ENCODE results near the gene CDKN2B.

DNA sequence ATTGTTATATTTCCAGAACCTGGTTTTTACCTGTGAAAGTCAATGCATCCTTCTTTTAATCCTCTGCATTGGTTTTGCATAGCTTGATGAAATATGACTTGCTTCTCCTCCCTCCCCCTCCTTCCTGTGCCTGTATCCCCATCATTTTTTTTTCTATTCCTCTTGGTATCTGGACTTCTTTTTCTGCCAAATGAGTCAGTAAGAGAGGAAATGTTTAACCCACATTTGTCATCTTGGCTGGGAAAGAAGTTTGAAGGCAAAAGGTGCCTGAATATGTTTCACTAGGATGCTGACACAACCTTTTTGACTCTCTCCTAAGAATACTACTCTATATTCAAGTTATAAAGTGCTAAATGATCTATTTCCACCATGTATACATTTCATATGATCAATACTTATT is 35.5 kb upstream of the CDKN2B start:
- TF ChIP-seq, protein P1, sequence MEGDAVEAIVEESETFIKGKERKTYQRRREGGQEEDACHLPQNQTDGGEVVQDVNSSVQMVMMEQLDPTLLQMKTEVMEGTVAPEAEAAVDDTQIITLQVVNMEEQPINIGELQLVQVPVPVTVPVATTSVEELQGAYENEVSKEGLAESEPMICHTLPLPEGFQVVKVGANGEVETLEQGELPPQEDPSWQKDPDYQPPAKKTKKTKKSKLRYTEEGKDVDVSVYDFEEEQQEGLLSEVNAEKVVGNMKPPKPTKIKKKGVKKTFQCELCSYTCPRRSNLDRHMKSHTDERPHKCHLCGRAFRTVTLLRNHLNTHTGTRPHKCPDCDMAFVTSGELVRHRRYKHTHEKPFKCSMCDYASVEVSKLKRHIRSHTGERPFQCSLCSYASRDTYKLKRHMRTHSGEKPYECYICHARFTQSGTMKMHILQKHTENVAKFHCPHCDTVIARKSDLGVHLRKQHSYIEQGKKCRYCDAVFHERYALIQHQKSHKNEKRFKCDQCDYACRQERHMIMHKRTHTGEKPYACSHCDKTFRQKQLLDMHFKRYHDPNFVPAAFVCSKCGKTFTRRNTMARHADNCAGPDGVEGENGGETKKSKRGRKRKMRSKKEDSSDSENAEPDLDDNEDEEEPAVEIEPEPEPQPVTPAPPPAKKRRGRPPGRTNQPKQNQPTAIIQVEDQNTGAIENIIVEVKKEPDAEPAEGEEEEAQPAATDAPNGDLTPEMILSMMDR (IDR thresholded peaks at IDR 0.05; ENCODE audit: extremely low read depth in 1 of 2, insufficient read depth in 1 of 2, low read depth in 1 of 2, low read length in 2 of 2): no peak
- peak; percentile 45 for TF ChIP-seq POLR2AphosphoS5 (IDR thresholded peaks at IDR 0.05; ENCODE audit: insufficient read depth, low read depth, low read length)

Measured in endothelial cell of umbilical vein (primary cell).